SK-N-MC (cell line): ENCODE results near the gene RALGAPB.

Source experiments
- DNase-seq: peaks from one replicate; pipeline ENCODE4 v3.0.0-alpha.2; 2011; ENCODE audit warnings: low read depth, low spot score
- H3K27ac ChIP-seq: fragments of 200-600 bp; sonication (generic); 2 replicates; pipeline ENCODE4 v1.5.1; 2016; ENCODE audit warnings: mixed run types
- H3K36me3 ChIP-seq: fragments of 200-600 bp; sonication (generic); 2 replicates; pipeline ENCODE4 v1.6.1; 2017; ENCODE audit warnings: antibody characterized with exemption, low read length, mixed read lengths; ENCODE audit not compliant: insufficient read depth
- H3K4me3 ChIP-seq: fragments of 200-600 bp; sonication (generic); 2 replicates; pipeline ENCODE4 v1.5.1; 2016
- H3K9ac ChIP-seq: fragments of 200-600 bp; sonication (generic); 2 replicates; pipeline ENCODE4 v1.8.0; 2017; ENCODE audit warnings: mixed run types, mixed read lengths; ENCODE audit not compliant: insufficient read length
- H3K9me3 ChIP-seq: fragments of 200-600 bp; sonication (generic); 2 replicates; pipeline ENCODE4 v1.6.1; 2017; ENCODE audit warnings: low read depth, mild to moderate bottlenecking, antibody characterized with exemption, low read length, moderate library complexity, mixed read lengths
- EZH2 ChIP-seq: fragments of 200-600 bp; sonication (generic); IDR thresholded peaks from one replicate; pipeline ENCODE4 v1.6.1; 2017; ENCODE audit warnings: antibody characterized with exemption
- FOXP2 ChIP-seq: optimal IDR thresholded peaks from 2 replicates; pipeline ENCODE3; 2011; ENCODE audit warnings: mild to moderate bottlenecking, moderate library complexity; ENCODE audit not compliant: insufficient read depth; ENCODE audit errors: extremely low read length, control extremely low read depth
- POLR2AphosphoS5 ChIP-seq: IDR thresholded peaks from 2 replicates; pipeline ENCODE4 v1.6.1; 2012; ENCODE audit warnings: mild to moderate bottlenecking, low read depth, low read length, borderline replicate concordance

Gene RALGAPB

GRCh38 chr20:38599410-38599882 is 126.8 kb downstream of the RALGAPB start:
- no peak overlapping the region for H3K9ac ChIP-seq
- H3K27ac ChIP-seq, result no peak overlapping the region
- H3K4me3 ChIP-seq, result no peak overlapping the region

GRCh38 chr20:38600057-38600456 is 127.4 kb downstream of the RALGAPB start:
- Histone ChIP-seq H3K9me3 (no peaks in the 10 kb centered on the region), H3K9ac (no peak overlapping the region), H3K4me3 (no peak overlapping the region), H3K27ac (no peak overlapping the region), H3K36me3 (no peaks in the 10 kb centered on the region)
- TF ChIP-seq POLR2AphosphoS5 (no peak), FOXP2 (no peak), EZH2 (no peak)
- DNase-seq, result no peak

More at GRCh38 chr20:38599410-38599882, 126.8 kb downstream of the RALGAPB start:
- DNase-seq, result no peak
- H3K9me3 ChIP-seq, result no peaks in the 10 kb centered on the region
- TF ChIP-seq POLR2AphosphoS5 (no peak), EZH2 (no peak), FOXP2 (no peak)
- no peaks in the 10 kb centered on the region for H3K36me3 ChIP-seq

DNA sequence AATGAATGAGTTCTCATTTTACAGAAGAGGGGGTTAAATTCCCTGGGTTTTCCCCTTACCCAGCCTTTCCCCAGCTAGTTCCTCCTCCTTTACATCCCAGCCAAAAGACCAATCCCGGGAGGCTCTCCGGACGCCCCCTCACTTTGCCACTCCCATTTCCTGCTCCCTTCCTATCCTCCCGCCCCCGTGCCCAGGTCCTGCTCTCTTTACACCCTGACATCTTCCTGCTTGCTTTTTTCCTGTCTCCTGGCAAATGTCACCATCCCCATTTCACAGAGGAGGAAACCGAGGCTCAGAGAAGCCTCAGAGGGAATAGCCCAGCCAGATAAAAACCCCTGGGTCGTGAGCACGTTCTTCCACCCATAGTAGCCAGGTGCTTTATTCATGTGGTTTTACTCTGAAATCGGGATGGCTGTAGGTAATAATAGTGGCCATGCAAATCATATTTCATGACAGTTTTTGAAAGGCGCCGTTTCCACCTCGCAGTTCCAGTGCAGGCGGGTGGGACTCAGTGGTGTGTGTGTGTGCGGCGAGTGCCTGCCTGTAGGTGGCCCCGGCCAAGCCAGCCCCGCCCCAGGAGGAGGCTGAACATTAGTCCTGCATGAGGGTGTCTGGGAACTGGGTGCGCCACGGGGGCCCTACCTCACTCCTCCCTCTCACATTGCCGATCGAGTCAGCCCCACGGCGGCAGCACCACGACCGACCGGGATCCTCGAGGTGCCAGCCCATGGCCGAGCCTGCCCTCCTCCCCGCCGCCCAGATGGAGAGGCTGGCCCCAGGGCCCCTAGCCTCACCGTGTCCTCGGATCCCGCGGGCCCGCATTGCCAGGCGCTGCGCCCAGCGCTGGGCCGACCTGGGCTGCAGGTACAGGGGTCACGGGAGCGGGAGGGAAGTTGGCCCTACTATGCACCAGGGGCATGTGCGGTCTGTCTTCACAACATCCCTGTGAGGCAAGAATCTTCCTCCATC is 128.9 kb downstream of the RALGAPB start, which contains the start of gene ARHGAP40:
TSS of gene ARHGAP40 (plus strand) at position 594 of the 969 bp plus-strand sequence.
- TF ChIP-seq POLR2AphosphoS5 (no peak), EZH2 (no peak), FOXP2 (no peak)
- H3K4me3 ChIP-seq, result peak within 1 kb of the TSS; percentile 42
- no peaks in the 10 kb centered on the region for H3K36me3 ChIP-seq
- H3K27ac ChIP-seq, result no peak within 1 kb of the TSS
- H3K9me3 ChIP-seq, result no peaks in the 10 kb centered on the region
- no peak within 1 kb of the TSS for H3K9ac ChIP-seq
- no peak for DNase-seq

GRCh38 chr20:38602185-38602581 is 129.5 kb downstream of the RALGAPB start:
- no peak overlapping the region for H3K4me3 ChIP-seq
- H3K36me3 ChIP-seq, result no peaks in the 10 kb centered on the region
- no peaks in the 10 kb centered on the region for H3K9me3 ChIP-seq
- no peak overlapping the region for H3K27ac ChIP-seq
- no peak for DNase-seq
- TF ChIP-seq POLR2AphosphoS5 (no peak), FOXP2 (no peak), EZH2 (no peak)
- H3K9ac ChIP-seq, result no peak overlapping the region

DNA sequence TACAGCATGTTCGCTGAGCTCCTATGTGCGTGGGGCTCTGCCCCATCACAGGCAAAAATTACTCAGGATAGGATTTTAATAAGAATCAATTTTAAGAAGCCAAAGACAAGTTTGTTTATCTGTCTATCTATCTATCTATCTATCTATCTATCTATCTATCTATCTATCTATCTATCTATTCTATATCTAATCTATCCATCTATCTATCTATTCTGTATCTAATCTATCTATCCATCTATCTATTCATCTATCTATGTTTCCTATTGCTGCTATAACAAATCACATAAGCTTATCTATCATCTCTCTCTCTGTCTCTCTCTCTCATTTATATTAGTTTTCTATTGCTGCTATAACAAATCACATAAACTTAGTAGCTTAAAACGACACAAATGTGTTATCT is 130.6 kb downstream of the RALGAPB start:
- Histone ChIP-seq H3K9me3 (no peaks in the 10 kb centered on the region), H3K9ac (no peak overlapping the region), H3K36me3 (no peaks in the 10 kb centered on the region), H3K27ac (no peak overlapping the region), H3K4me3 (no peak overlapping the region)
- no peak for DNase-seq
- TF ChIP-seq POLR2AphosphoS5 (no peak), FOXP2 (no peak), EZH2 (no peak)

GRCh38 chr20:38604873-38605303 is 132.2 kb downstream of the RALGAPB start:
- no peaks in the 10 kb centered on the region for H3K36me3 ChIP-seq
- H3K9ac ChIP-seq, result no peak overlapping the region
- no peak for TF ChIP-seq FOXP2
- no peak for TF ChIP-seq EZH2
- no peak for TF ChIP-seq POLR2AphosphoS5
- H3K9me3 ChIP-seq, result no peaks in the 10 kb centered on the region
- no peak for DNase-seq
- no peak overlapping the region for H3K4me3 ChIP-seq
- H3K27ac ChIP-seq, result no peak overlapping the region

GRCh38 chr20:38607351-38607750 is 134.7 kb downstream of the RALGAPB start:
- H3K4me3 ChIP-seq, result no peak overlapping the region
- no peaks in the 10 kb centered on the region for H3K36me3 ChIP-seq
- no peak for DNase-seq
- TF ChIP-seq POLR2AphosphoS5, result no peak
- no peak for TF ChIP-seq FOXP2
- no peak for TF ChIP-seq EZH2
- H3K9me3 ChIP-seq, result no peaks in the 10 kb centered on the region
- H3K27ac ChIP-seq, result no peak overlapping the region
- H3K9ac ChIP-seq, result no peak overlapping the region

GRCh38 chr20:38608188-38608587 is 135.5 kb downstream of the RALGAPB start:
- TF ChIP-seq FOXP2, result no peak
- TF ChIP-seq EZH2, result no peak
- no peak for TF ChIP-seq POLR2AphosphoS5
- Histone ChIP-seq H3K9ac (no peak overlapping the region), H3K9me3 (no peaks in the 10 kb centered on the region), H3K27ac (no peak overlapping the region), H3K4me3 (no peak overlapping the region), H3K36me3 (no peaks in the 10 kb centered on the region)
- DNase-seq, result no peak

DNA sequence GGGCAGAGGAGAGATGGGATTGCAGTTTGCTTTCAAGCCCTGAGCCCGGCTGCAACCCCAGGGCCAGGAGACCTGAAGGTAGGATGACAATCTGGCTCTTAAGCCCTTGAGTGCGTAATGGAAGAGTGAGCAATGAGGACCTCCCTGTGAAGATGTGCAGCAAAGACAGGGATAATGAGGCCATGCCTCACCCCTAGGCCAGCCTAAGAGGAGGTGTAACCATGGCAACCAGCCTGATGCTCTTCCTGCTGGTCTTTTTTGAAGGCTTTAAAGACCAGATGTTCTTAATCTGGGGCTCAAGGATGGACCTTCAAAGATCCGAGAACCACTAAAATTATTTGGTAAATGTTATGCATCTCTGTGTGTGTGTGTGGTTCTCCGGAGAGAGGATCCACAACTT is 137.2 kb downstream of the RALGAPB start:
- H3K9me3 ChIP-seq, result no peaks in the 10 kb centered on the region
- no peak for DNase-seq
- H3K36me3 ChIP-seq, result no peaks in the 10 kb centered on the region
- H3K4me3 ChIP-seq, result no peak overlapping the region
- TF ChIP-seq POLR2AphosphoS5 (no peak), EZH2 (no peak), FOXP2 (no peak)
- H3K9ac ChIP-seq, result no peak overlapping the region
- H3K27ac ChIP-seq, result no peak overlapping the region
